ENCODE data around the gene RNF19B.

GRCh38 chr1:32980080-32980479, 15.5 kb upstream of the RNF19B start:
- no peak for TF ChIP-seq EZH2 (IDR thresholded peaks at IDR 0.05)
- no peak for TF ChIP-seq POLR2AphosphoS5 (IDR thresholded peaks at IDR 0.05; ENCODE audit: borderline replicate concordance, low read depth, low read length)
- TF ChIP-seq FOXP2 (optimal IDR thresholded peaks at IDR 0.05; ENCODE audit: control extremely low read depth, extremely low read length, insufficient read depth) = no peak

Data from SK-N-MC (cell line).